ENCODE results near the gene KIF19.

Gene KIF19

DNA sequence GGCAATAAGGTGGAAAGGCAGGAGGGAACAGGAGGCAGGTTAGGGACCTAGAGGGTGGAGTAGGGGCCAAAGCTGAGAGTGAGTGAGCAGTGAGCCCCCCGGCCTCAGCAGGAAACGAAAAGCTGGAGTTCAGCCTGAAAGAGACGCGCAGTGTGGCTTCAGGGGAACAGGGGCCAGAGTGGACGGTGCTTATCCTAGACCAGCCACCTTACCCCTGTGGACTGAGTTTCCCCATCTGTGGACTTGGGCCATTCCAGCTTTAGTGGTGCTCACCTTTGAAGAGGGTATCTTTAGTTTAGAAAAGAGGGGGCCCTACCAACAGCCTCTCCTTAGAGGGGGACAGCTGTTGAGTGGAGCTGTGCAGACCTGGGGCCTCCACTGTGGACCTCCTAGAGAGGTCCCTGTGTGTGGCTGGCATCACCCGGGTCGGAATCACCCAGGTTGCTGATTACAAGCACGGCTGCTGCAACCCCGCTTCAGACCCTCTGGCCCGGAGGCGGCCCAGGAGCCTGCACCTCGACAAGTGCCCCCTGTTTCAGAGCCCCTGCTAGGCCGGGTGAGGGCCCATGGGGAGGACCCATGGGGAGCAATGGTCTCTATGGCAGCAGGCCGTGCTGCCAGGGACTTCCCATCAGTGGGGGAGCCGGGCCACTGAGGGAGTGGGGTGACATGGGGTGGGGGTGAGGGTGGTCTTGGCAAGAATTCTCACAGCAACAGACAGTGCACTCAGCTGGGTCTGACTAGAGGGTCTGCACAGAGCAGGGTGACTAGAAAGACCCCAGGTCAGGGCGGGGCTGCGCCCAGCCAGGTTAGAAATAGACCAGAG is 43.9 kb downstream of the KIF19 start:
- DNase-seq (ENCODE audit: low read depth): no peak
- no peak overlapping the region for H3K4me3 ChIP-seq (ENCODE audit: low read depth, low read length)
- TF ChIP-seq, protein P1, sequence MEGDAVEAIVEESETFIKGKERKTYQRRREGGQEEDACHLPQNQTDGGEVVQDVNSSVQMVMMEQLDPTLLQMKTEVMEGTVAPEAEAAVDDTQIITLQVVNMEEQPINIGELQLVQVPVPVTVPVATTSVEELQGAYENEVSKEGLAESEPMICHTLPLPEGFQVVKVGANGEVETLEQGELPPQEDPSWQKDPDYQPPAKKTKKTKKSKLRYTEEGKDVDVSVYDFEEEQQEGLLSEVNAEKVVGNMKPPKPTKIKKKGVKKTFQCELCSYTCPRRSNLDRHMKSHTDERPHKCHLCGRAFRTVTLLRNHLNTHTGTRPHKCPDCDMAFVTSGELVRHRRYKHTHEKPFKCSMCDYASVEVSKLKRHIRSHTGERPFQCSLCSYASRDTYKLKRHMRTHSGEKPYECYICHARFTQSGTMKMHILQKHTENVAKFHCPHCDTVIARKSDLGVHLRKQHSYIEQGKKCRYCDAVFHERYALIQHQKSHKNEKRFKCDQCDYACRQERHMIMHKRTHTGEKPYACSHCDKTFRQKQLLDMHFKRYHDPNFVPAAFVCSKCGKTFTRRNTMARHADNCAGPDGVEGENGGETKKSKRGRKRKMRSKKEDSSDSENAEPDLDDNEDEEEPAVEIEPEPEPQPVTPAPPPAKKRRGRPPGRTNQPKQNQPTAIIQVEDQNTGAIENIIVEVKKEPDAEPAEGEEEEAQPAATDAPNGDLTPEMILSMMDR (IDR thresholded peaks at IDR 0.05; ENCODE audit: low read depth, low read length, missing control alignments): no peak
- in situ Hi-C loops (cut with HindIII; ENCODE audit: low sequenced_read_pairs): no loop called here

GRCh38 chr17:74371653-74372147 is 45.7 kb downstream of the KIF19 start:
- in situ Hi-C loops (cut with HindIII; ENCODE audit: low sequenced_read_pairs): no loop called here
- DNase-seq (ENCODE audit: low read depth): no peak
- no peak overlapping the region for H3K4me3 ChIP-seq (ENCODE audit: low read depth, low read length)
- TF ChIP-seq, protein P1 (IDR thresholded peaks at IDR 0.05; ENCODE audit: low read depth, low read length, missing control alignments): no peak

DNA sequence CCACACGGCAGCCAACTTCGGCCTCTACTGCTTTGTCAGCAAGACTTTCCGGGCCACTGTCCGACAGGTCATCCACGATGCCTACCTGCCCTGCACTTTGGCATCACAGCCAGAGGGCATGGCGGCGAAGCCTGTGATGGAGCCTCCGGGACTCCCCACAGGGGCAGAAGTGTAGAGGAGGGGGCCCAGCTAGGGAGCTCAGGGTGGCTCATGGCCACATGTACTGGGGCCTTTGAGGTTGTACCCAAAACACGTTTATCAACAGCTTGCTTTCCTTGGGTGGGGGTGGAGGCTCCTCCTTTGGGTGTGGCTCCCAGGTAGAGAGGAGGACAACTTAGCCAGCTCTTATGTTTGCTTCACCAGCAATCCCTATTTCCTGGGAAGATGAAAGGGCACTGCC is 46.4 kb downstream of the KIF19 start:
- TF ChIP-seq, protein P1 (IDR thresholded peaks at IDR 0.05; ENCODE audit: low read depth, low read length, missing control alignments): no peak
- no peak for DNase-seq (ENCODE audit: low read depth)
- H3K4me3 ChIP-seq (ENCODE audit: low read depth, low read length): no peak overlapping the region
- in situ Hi-C loops (cut with HindIII; ENCODE audit: low sequenced_read_pairs): no loop called here

GRCh38 chr17:74373838-74374606 is 48.0 kb downstream of the KIF19 start:
- TF ChIP-seq, protein P1 (IDR thresholded peaks at IDR 0.05; ENCODE audit: low read depth, low read length, missing control alignments): no peak
- no peak for DNase-seq (ENCODE audit: low read depth)
- in situ Hi-C loops (cut with HindIII; ENCODE audit: low sequenced_read_pairs): no loop called here
- no peak overlapping the region for H3K4me3 ChIP-seq (ENCODE audit: low read depth, low read length)

GRCh38 chr17:74374858-74375257 is 48.8 kb downstream of the KIF19 start:
- no peak overlapping the region for H3K4me3 ChIP-seq (ENCODE audit: low read depth, low read length)
- TF ChIP-seq, protein P1 (IDR thresholded peaks at IDR 0.05; ENCODE audit: low read depth, low read length, missing control alignments): no peak
- in situ Hi-C loops (cut with HindIII; ENCODE audit: low sequenced_read_pairs): no loop called here
- no peak for DNase-seq (ENCODE audit: low read depth)

- no peak overlapping the region for H3K4me3 ChIP-seq (ENCODE audit: low read depth, low read length)
- in situ Hi-C loops (cut with HindIII; ENCODE audit: low sequenced_read_pairs): no loop called here
Observed at GRCh38 chr17:74379495-74380085, 53.6 kb downstream of the KIF19 start.

More at GRCh38 chr17:74379495-74380085, 53.6 kb downstream of the KIF19 start:
- TF ChIP-seq, protein P1 (IDR thresholded peaks at IDR 0.05; ENCODE audit: low read depth, low read length, missing control alignments): peak; percentile 82
- DNase-seq (ENCODE audit: low read depth): peak; percentile 38

All from astrocyte of the cerebellum (primary cell).